Activated T-helper 1 cell treated with anti-CD3 and anti-CD28 coated beads, Interleukin-2, amount 50 U/mL, for 16 hours (primary cell): ENCODE results near the gene ZSCAN5A.
"Not testable (repeated sequence)": the region's sequence is repeated elsewhere in the genome, so short reads cannot be mapped to it uniquely, and the experiment has no call there.

Experiments used
- DNase-seq, 2 donors: peaks; one replicate each; pipeline ENCODE4 v3.0.0-alpha.2; 2020; ENCODE audit warnings: low read depth in 1 of 2, low spot score in 1 of 2

ZSCAN5A gene

GRCh38 chr19:56315077-56315828 is 614 bp upstream of the ZSCAN5A start:
- peak; percentile 78 to 85 for DNase-seq

GRCh38 chr19:56314018-56314380 is 640 bp downstream of the ZSCAN5A start:
- peak in 1 of 2 donors; percentile 4 for DNase-seq

- DNase-seq, result no peak
Measured at GRCh38 chr19:56312787-56313657, 1.6 kb downstream of the ZSCAN5A start.

- no peak for DNase-seq
Measured at GRCh38 chr19:56312342-56312741, 2.3 kb downstream of the ZSCAN5A start.

- no peak for DNase-seq
Measured at GRCh38 chr19:56310462-56310861, 4.2 kb downstream of the ZSCAN5A start.

GRCh38 chr19:56309511-56310185 is 5.0 kb downstream of the ZSCAN5A start:
- peak; percentile 11 to 15 for DNase-seq

GRCh38 chr19:56308792-56309191 is 5.8 kb downstream of the ZSCAN5A start:
- DNase-seq, result no peak

GRCh38 chr19:56307062-56307461 is 7.6 kb downstream of the ZSCAN5A start:
- not testable (repeated sequence) for DNase-seq

- no peak for DNase-seq
Measured at GRCh38 chr19:56306016-56306415, 8.6 kb downstream of the ZSCAN5A start.

GRCh38 chr19:56304243-56304642 is 10.4 kb downstream of the ZSCAN5A start:
- no peak for DNase-seq

GRCh38 chr19:56301886-56302620 is 12.6 kb downstream of the ZSCAN5A start:
- no peak for DNase-seq

- DNase-seq, result no peak
Measured at GRCh38 chr19:56301155-56301554, 13.5 kb downstream of the ZSCAN5A start.

GRCh38 chr19:56299688-56300087 is 15.0 kb downstream of the ZSCAN5A start:
- no peak for DNase-seq

- no peak for DNase-seq
Measured at GRCh38 chr19:56297010-56297409, 17.6 kb downstream of the ZSCAN5A start.

GRCh38 chr19:56295531-56296455 is 18.8 kb downstream of the ZSCAN5A start:
- no peak for DNase-seq

- no peak for DNase-seq
Measured at GRCh38 chr19:56294549-56294948, 20.1 kb downstream of the ZSCAN5A start.

- DNase-seq, result no peak
Measured at GRCh38 chr19:56291867-56292266, 22.8 kb downstream of the ZSCAN5A start.

GRCh38 chr19:56290104-56290503 is 24.5 kb downstream of the ZSCAN5A start:
- no peak for DNase-seq

- DNase-seq, result no peak
Measured at GRCh38 chr19:56284746-56285145, 29.9 kb downstream of the ZSCAN5A start.

- DNase-seq, result no peak
Measured at GRCh38 chr19:56282809-56283208, 31.8 kb downstream of the ZSCAN5A start.
